Esophagus squamous epithelium (tissue), 4 donors: ENCODE measurements around the gene ARNT2.

ENCODE experiments used
- CTCF ChIP-seq, 6 experiments: fragments of 450-650 bp in 4 of 6; fragments of 200-600 bp in 2 of 6; sonication (generic) in 2 of 6; IDR thresholded peaks; one replicate each; pipeline ENCODE4 v1.5.1; 2016 to 2019; ENCODE audit warnings: antibody characterized with exemption in 6 of 6, mild to moderate bottlenecking in 4 of 6, moderate library complexity in 4 of 6
- POLR2A ChIP-seq, 4 donors: fragments of 450-650 bp; IDR thresholded peaks; one replicate each; pipeline ENCODE4 v1.6.1; 2017; ENCODE audit warnings: antibody characterized with exemption in 4 of 4, mild to moderate bottlenecking in 4 of 4, moderate library complexity in 3 of 4

DNA sequence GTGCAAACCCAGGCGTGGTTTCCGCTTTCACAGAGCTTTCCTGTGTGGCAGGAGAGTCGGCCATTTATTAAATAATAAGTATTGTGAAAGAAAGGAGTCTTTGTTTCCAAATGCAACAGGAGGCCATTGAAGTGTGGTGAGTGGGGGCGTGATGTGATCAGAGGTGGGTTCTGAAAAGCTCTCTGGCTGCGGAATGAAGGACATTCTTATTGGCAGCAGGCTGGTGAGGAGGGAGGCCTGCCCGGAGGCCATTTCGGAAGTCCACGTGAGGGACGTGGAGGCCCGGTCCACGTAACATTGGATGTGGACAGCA lies 11.1 kb downstream of the ARNT2 start:
- TF ChIP-seq CTCF (IDR thresholded peaks at IDR 0.05) (no peak), POLR2A (IDR thresholded peaks at IDR 0.05) (no peak)
